Measurements from ENCODE around the gene MCM9. TPM values are rescaled to one million over a fixed set of nuclear protein-coding genes. Genes with fewer than 3 reads are reported as not detected.

MCM9 gene
- total and polyA plus RNA-seq, 8 donors = 0.29 to 85.7 (median 8.2) TPM

- DNase-seq = no peak
- no peak overlapping the region for H3K27ac ChIP-seq
- peaks cover 7 to 35% (median 20%) of the 10 kb centered on the region in 4 donors for H3K4me1 ChIP-seq
- peaks cover 0 to 78% (median 64%) of the 10 kb centered on the region in 4 donors for H3K36me3 ChIP-seq
- no peak overlapping the region for H3K4me3 ChIP-seq
- no peaks in the 10 kb centered on the region for H3K9me3 ChIP-seq
- 84 to 90% (median 86%) methylated on average over 6 of the region's 6 CpGs for WGBS, 5 donors
- no peaks in the 10 kb centered on the region for H3K27me3 ChIP-seq
- intact Hi-C loops (cut with DNase I; ENCODE audit: low total_unique reads) = no loop called here
- TF ChIP-seq POLR2AphosphoS5 (IDR thresholded peaks at IDR 0.05) (no peak), EP300 (IDR thresholded peaks at IDR 0.05) (no peak), POLR2A (IDR thresholded peaks at IDR 0.05) (no peak), CTCF (IDR thresholded peaks at IDR 0.05) (no peak)
Measured at GRCh38 chr6:118903691-118904090, 31.3 kb downstream of the MCM9 start.

- no peak overlapping the region for H3K27ac ChIP-seq
- intact Hi-C loops (cut with DNase I; ENCODE audit: low total_unique reads) = no loop called here
- no peak for DNase-seq
Measured at GRCh38 chr6:118903138-118903537, 31.8 kb downstream of the MCM9 start.

GRCh38 chr6:118902726-118903125, 32.2 kb downstream of the MCM9 start:
- H3K4me1 ChIP-seq = peaks cover 7 to 45% (median 24%) of the 10 kb centered on the region in 4 donors
- DNase-seq = no peak
- intact Hi-C loops (cut with DNase I; ENCODE audit: low total_unique reads) = no loop called here
- no peaks in the 10 kb centered on the region for H3K9me3 ChIP-seq
- peaks cover 0 to 68% (median 56%) of the 10 kb centered on the region in 4 donors for H3K36me3 ChIP-seq
- no peak overlapping the region for H3K4me3 ChIP-seq
- H3K27me3 ChIP-seq = no peaks in the 10 kb centered on the region
- TF ChIP-seq POLR2AphosphoS5 (IDR thresholded peaks at IDR 0.05) = no peak
- H3K27ac ChIP-seq = no peak overlapping the region

More at GRCh38 chr6:118903138-118903537, 31.8 kb downstream of the MCM9 start:
- Histone ChIP-seq H3K4me1 (peaks cover 7 to 41% (median 22%) of the 10 kb centered on the region in 4 donors), H3K4me3 (no peak overlapping the region), H3K27me3 (no peaks in the 10 kb centered on the region), H3K36me3 (peaks cover 0 to 72% (median 60%) of the 10 kb centered on the region in 4 donors), H3K9me3 (no peaks in the 10 kb centered on the region)
- TF ChIP-seq POLR2AphosphoS5 (IDR thresholded peaks at IDR 0.05) (no peak), CTCF (IDR thresholded peaks at IDR 0.05) (no peak), EP300 (IDR thresholded peaks at IDR 0.05) (no peak), POLR2A (IDR thresholded peaks at IDR 0.05) (no peak)
- 43 to 53% (median 48%) methylated on average over 2 of the region's 2 CpGs for WGBS, 5 donors

- Histone ChIP-seq H3K4me3 (no peak overlapping the region), H3K9me3 (no peaks in the 10 kb centered on the region), H3K27ac (no peak overlapping the region), H3K36me3 (peaks cover 0 to 40% (median 31%) of the 10 kb centered on the region in 4 donors), H3K27me3 (no peaks in the 10 kb centered on the region), H3K4me1 (peaks cover 9 to 69% (median 39%) of the 10 kb centered on the region in 4 donors)
- TF ChIP-seq CTCF (IDR thresholded peaks at IDR 0.05) (no peak), EP300 (IDR thresholded peaks at IDR 0.05) (no peak)
- DNase-seq = no peak
- intact Hi-C loops (cut with DNase I; ENCODE audit: low total_unique reads) = no loop called here
- 62 to 76% (median 69%) methylated on average over 6 of the region's 6 CpGs for WGBS, 5 donors
Measured at GRCh38 chr6:118899948-118900347, 35.0 kb downstream of the MCM9 start.

- intact Hi-C loops (cut with DNase I; ENCODE audit: low total_unique reads) = no loop called here
- H3K36me3 ChIP-seq = peaks cover 0 to 19% (median 10%) of the 10 kb centered on the region in 4 donors
Measured at GRCh38 chr6:118897386-118897785, 37.6 kb downstream of the MCM9 start.

More at GRCh38 chr6:118897386-118897785, 37.6 kb downstream of the MCM9 start:
- Histone ChIP-seq H3K27ac (no peak overlapping the region), H3K9me3 (no peaks in the 10 kb centered on the region), H3K4me3 (no peak overlapping the region), H3K27me3 (no peaks in the 10 kb centered on the region), H3K4me1 (peaks cover 13 to 66% (median 41%) of the 10 kb centered on the region in 4 donors)
- no peak for TF ChIP-seq CTCF (IDR thresholded peaks at IDR 0.05)
- TF ChIP-seq EP300 (IDR thresholded peaks at IDR 0.05) = no peak
- no peak for TF ChIP-seq POLR2AphosphoS5 (IDR thresholded peaks at IDR 0.05)
- no peak for TF ChIP-seq POLR2A (IDR thresholded peaks at IDR 0.05)
- no peak for DNase-seq
